Dermis microvascular lymphatic vessel endothelial cell (primary cell): ENCODE measurements around the gene MMRN1. TPM values are rescaled to one million over a fixed set of nuclear protein-coding genes. Genes with fewer than 3 reads are reported as not detected.

Source experiments
- DNase-seq, 2 donors: peaks; one replicate each; pipeline versions ENCODE4 v3.0.0 to v3.0.0-alpha.2; 2010; ENCODE audit warnings: low read depth in 2 of 2
- total RNA-seq: library from RNA; depleted of rRNA; stranded (reverse); fragments of >200 nt; gene quantifications from 2 replicates; pipeline ENCODE4 v1.2.1, GENCODE V29; 2014

The MMRN1 gene
- total RNA-seq, 1 donor from 2014 or later: 1,510 TPM

DNA sequence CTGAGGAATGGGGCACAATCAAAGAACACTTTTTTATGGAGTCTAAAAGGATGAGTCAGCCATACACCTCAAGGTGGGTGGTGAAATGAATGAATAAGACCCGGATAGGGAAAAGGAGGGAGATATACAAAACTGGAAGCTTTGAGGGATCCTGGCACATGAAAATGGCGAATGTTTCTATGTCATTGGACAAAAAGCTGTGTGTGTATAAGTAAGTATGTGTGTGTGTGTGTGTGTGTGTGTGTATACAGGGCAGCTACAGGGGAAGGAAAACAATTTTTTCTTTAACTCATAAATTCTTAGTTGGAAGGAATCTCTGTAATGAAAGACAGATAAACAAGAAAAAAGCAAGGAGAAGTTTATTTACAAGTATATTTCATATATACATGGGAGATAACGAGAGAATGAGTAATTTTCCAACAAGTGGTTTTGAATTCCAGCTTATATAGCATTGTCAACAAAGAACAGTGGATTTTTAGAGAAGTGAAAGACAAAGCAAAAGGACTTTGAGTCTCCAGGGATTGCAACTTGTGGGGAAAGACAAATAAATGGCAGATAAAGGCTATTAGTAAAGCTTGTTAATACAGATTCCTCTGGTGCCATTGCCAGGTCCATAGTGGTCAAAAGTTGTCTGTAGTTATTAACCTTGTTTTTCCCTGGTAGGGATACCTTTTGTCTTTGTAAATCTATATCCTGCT lies 99.7 kb downstream of the MMRN1 start:
- DNase-seq: no peak

DNA sequence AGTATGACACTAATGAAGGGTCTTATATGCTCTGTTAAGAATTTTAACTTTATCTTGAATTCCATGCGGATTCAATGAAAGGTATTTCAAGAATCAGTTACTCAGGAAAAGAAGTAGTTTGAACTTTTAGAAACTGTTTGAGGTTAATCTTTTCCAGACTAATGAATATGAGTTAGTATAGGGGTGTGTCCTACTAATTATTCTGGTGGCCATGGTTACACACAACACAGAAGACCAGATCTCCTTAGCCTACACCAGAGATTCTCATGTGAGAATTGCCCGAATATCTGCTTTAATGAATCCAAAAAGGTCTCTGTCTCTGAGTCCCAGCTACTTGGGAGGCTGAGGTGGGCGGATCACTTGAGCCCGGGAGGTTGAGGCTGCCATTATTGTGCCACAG lies 100.4 kb downstream of the MMRN1 start:
- no peak for DNase-seq

DNA sequence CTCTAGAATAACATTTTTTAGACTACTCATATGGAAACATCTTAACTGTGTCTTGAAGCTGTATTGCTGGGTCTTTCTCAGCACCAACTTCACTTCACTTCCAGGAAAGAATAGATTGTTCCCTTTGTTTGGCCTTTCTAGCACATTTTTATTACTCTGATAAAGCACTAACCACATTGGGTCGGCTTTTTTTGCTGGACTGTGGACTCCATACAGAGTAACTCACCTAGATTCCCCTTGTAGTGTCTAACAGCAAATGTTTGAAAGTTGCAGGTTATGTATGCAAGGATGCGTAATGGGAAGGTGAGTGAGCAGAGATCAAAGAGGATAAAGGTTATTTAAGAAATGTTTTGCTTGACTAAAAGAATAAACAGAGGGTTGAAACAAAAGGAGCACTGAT lies 101.2 kb downstream of the MMRN1 start:
- DNase-seq: no peak

DNA sequence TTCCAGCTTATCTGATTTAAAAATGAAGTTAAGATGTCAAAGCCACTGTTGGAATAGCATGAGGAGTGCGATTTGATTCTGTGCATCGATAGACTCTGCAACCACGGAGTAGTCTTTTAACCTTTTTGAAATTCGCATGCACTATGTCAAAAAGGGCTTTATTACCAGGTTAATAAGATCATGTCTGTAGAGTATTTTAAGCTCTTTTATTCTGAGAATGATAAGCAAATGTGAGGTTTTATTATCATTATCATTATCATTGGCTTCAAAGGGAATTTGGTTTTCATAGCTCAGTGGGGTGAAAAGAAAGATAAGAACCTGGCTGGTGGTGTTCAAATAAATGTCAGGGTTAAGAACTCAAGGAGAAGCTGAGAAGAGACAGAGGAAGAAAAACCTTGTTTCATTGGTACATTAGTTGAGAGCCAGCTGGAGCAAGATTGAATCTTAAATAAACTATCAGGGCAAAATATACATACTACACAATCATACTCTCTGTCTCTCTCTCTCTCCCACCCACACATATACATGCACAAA lies 102.6 kb downstream of the MMRN1 start:
- DNase-seq: no peak

DNA sequence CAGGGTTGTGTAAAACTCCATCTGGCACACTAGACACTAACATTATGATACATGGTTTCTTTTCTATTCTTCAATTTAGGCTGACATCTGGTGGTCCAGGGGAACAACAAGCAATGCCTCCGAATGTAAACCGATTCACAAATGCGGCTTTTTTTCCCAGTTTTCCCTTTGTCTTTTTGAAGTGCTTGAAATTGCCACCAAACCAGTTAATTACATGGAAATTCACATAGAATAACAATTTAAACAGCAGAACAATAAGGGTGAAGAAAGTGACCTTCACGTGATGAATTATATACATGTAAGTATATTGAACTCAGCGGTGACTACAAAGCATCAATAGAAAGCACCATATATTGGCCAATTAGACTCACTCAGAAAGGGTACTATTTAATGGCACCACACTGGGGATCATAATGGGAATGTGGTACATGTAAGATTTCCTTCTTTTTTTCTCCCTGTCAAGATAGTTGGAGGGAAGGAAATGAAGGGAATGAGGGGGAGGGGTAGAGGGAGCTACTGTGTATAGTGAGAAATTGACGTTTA lies 103.9 kb downstream of the MMRN1 start:
- DNase-seq: no peak

DNA sequence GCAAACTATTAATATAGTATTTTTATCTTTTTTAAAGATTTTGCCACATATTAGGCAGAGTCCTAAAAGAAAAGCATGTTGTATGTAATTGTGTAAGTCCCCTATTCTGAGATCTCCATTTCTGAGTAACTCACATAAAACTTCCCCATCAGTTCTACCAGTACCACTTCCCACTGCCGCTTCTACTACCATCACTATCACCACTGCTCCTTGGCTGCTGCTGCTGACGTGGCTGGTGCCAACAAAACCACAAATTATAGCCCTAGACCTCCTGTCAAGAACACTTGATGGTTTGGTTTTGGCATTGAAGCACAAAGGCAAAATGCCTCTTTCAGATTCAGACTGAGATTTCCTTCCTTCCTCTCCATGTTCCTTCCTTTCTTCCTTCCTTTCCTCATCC lies 106.4 kb downstream of the MMRN1 start:
- no peak for DNase-seq

DNA sequence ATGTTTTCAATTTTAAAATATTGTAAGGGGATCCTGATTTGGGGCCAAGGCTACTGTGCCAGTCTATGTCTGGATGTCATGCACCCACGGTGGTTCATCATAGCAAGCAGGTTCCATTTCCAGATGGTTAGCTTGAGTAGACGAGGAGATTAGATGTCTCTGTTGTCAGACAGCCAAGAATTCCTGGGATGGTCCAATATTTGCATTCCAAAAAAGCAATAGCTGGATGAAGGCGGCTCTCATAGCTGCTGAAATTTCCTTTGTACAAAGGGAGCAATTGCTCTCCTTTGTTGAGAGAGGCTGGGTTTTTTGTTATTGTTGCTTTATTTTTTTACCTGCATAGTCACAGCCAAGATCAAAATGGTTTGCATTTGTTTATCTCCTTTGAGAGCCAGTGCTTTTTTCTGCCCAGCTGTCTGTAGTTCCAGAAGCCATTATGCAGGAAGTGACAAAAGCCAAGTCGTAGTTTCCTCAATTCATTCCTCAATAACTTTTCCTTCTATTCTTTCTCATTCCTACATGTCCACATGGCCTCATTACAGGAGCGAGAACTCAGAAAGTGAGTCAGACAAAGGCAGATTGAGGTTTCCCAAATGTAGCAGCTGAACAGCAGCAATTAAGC lies 107.9 kb downstream of the MMRN1 start:
- DNase-seq: no peak

Other genes with a start within 250 kb of the MMRN1 start
- gene SNCA, start 57.7 kb upstream of the MMRN1 start, total RNA-seq: 116 and 146 TPM in 2 replicates
- gene CCSER1, start 232.5 kb downstream of the MMRN1 start, total RNA-seq: 0.13 TPM in 2 replicates